ENCODE results near the gene GNG13. TPM values are rescaled to one million over a fixed set of nuclear protein-coding genes. Genes with fewer than 3 reads are reported as not detected.
"Not testable (repeated sequence)": the region's sequence is repeated elsewhere in the genome, so short reads cannot be mapped to it uniquely, and the experiment has no call there.

The GNG13 gene
- not detected for polyA plus RNA-seq (2013, experiment 1 of 2; ENCODE audit: insufficient read length)
- polyA plus RNA-seq (2013, experiment 2 of 2; ENCODE audit: insufficient read length) = not detected

DNA sequence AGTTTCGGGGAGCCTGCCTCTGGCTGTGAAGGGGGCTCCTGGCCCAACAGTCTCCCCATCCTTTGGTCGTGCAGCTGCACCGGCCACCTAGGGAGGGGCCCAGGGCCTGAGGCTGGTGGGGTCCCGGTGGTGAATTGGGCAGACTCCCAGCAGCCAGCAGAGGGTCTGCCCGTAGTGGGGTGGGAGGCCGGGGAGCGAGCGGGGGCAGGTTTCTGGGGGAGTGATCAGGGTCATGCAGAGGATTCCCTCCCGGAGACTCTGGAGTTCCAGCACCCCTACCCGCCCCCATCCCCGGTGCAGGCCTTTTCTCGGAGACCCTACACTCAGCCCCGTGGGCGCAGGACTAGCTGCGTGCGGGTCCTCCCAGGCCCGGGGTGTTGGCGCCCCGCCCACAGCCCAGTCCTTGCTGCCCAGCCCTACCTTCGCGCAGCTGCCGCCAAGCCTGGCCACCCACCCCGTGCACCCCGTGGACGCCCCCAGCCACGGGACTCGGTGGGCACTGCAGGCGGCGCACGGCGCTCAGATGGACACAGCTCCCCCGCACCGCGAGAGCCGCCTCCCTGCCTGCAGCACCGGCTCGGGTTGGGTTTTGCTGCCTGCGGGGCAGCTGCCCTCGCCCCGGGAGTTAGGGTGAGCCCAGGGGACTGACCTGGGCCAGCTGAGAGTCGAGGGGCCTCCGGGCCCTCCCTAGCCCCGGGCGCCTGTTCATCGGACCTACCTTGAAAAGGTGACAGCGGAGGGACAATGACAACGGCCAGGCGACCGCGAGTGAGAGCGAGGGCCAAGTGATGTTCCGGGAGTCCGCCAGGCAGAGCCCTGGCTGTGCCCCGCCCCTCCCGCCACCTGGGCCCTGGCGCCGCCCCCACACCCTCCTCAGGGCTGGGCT, at the start of gene GNG13:
GNG13 (minus strand) TSS at position 787 of the 886 bp plus-strand sequence. CDS start 1,657 bp downstream, outside the sequence.
- no peak for DNase-seq

- DNase-seq = no peak
These were observed 48.1 kb upstream of the GNG13 start for GRCh38 chr16:848510-849253.

GRCh38 chr16:847681-848445, 47.3 kb upstream of the GNG13 start:
- DNase-seq = no peak

DNA sequence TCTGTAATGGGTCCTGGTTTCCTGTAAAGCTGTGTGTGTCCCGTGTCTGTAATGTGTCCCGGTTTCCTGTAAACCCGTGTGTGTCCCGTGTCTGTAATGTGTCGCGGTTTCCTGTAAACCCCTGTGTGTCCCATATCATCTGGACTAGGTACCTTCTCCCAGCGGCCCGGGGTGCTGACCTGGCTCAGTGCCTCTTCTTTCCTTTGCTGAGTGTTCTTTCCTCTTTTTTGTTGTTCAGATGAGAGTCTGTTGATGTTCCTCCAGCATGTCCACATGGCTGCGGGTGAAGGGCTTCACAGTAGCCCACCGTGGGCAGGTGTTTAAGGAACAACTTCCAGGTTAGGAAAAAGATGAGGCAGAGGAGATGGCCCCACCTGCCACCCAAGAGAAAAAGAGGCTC, 46.6 kb upstream of the GNG13 start:
- no peak for DNase-seq

DNA sequence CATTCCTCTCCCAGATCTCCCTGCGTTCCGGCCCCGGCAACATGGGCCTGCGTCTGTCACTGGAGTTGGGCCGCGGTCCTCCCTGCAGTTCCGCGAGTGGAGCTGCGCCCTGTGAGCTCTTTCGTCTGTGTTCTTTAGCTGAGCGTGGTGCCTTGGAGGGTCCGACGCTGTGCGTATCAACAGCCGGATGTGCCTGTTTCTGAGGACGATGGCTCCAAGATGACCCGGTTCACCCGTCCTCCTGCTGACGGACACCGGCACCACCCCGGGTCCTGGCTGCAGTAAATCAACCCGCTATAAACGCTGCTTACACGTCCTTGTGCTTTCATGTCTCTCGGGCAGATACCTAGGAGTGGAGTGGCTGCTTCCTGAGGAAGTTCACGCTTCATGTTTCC, 44.8 kb upstream of the GNG13 start:
- DNase-seq = no peak

- DNase-seq = no peak
These were observed 44.3 kb upstream of the GNG13 start for GRCh38 chr16:844638-845350.

- DNase-seq = no peak
These were observed 43.2 kb upstream of the GNG13 start for GRCh38 chr16:843771-844170.

GRCh38 chr16:842711-843560, 42.4 kb upstream of the GNG13 start:
- DNase-seq = no peak

GRCh38 chr16:842061-842476, 41.5 kb upstream of the GNG13 start:
- DNase-seq = no peak

- no peak for DNase-seq
These were observed 41.0 kb upstream of the GNG13 start for GRCh38 chr16:841455-842060.

DNA sequence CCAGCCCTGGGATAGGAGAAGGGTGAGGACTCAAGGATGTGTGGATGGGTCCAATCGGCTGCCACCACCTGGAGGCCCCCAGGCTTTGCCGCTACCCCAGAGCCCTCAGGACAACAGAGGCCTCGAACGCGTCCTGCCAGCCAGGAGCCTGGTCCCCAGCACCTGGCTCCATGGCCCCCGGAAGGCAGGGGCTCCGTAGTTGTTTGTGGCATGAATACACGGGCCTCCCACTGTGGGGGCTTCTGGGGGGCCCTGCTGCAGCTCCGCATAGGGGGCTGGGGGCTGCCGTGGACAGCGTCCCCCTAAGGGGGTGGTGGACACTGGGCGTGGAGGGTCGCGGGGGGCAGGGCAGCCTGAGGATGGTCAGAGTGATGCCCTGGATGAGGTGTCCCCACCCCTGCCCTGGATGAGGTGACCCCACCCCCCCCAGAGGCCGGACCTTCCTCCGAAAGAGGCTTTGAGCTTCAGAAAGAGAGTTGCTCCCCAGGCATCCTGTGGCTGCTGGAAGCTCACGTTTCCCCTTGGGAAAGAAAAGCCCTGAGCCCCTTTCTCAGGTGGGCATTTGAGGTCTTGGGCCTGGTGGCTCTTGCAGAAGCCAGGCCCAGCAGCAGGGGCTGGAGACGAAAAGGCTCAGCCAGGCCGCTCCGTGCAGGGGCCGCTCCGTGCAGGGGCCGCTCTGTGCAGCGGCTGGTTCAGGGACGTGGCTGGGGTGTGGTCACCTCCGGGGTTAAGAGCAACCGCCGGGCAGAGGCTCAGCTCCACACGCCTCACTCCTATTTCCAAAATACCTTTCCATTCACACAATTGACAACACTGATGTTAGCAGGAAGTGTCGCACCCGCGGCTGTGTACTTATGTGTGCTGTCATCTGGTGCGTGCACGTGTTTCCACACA, 40.3 kb upstream of the GNG13 start:
- no peak for DNase-seq

DNA sequence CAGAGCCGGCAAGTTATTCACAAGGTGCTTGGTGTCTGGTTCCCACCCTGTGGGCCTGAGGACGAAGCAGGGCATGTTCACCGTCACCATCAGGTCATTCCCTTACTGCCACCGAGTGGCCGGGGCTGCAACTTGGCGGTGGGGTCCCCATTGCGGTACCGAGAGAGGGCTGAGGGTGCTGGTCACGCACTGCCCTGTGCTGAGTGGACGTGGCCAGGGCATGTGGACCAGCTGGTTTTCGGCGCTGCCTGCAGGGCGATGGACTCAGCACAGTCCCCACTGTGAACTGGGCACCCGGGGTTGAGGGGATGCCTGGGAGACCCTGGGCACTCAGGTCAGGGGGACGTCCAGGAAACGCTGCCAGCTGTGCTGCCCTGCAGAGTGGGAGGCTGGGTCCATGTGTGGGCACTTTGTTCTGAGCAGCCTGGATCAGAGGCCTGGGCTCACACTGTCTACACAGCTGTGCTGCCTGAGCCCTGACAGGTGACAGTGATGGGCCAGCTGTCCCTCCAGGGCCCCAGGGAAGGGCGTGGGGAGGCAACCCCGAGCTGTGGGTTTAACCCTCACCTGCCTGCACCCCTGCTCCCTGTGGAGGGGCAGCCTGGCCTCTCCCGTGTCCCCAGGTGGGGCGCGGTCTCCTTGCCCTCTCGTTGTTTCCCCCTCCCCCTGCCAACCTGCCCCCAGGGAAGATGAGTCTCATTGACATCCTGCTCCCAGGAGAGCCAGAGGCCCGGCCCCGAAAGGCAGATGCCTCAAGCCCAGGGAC, 39.3 kb upstream of the GNG13 start:
- DNase-seq = no peak

DNA sequence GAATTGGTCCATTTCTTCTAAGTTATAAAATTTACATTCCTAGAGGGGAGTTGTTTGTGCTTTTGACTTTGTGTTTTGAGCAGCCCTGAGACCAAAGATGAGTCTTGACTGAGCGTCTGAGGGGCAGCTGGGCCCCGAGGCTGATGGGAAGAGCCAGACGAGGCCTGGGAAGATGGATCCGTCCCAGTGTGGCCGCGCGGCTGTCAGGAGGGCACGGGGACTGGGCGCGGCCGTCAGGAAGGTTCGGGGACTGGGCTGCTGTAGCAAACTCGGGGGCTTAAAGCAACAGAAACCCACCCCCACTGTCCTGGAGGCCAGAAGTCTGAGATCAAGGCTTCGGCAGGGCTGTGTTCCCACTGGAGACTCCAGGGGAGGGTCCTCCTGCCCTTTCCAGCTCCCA, 38.2 kb upstream of the GNG13 start:
- DNase-seq = no peak

DNA sequence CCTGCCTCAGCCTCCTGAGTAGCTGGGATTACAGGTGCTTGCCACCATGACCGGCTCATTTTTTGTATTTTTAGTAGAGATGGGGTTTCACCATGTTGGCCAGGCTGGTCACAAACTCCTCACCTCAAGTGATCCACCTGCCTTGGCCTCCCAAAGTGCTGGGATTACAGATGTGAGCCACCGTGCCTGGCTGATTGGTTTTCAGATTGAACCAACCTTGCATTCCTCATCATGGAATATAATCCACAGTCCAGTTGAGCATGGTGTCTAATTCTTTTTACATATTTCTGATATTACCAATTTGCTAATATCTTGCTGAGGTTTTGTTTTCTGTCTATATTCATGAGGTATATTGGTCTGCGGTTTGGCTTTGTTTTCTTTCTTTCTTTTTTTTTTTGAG, 36.3 kb upstream of the GNG13 start:
- not testable (repeated sequence) for DNase-seq

GRCh38 chr16:836221-836620, 35.7 kb upstream of the GNG13 start:
- no peak for DNase-seq

- DNase-seq = no peak
These were observed 34.8 kb upstream of the GNG13 start for GRCh38 chr16:835373-835772.

- DNase-seq = no peak
These were observed 32.9 kb upstream of the GNG13 start for GRCh38 chr16:833411-833810.

DNA sequence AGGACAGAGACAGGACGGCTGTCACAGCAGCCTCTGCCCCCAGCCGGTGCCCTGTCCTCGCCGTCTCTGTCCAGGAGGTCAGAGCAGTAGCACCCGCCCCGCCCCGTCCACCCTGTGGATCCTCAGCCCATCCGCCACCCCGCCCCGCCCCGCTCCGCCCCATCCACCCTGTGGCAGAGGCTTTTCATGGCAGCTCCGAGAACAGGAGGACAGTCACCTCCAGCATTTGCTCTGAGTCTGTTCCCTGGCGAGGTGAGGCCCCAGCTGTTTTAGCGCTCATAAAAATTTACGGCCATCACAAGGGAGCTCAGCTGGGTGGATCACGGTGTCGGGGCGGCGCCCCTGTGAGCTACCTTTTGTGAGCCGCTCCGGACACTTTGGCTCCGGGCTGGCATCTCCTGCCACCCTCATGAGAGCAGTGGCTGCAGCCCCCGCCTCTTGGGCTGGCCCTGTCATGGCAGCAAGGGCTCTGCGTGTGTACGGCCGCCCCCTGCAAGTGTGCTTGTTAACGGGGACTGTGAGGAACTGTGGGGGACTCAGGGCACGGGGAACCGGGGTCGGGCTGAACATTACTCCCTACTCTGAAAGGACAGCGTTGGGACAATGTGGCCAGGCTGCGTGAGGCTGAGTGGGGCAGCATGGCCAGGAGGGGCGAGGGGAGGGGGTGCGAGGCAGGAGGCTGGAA, 32.3 kb upstream of the GNG13 start:
- DNase-seq = no peak

All from fibroblast of skin of back (primary cell).